K562 (cell line): ENCODE data around the gene TMEM107. TPM values are rescaled to one million over a fixed set of nuclear protein-coding genes. Genes with fewer than 3 reads are reported as not detected.

ENCODE experiments used
- ARID3A ChIP-seq: IDR thresholded peaks from 2 replicates; pipeline ENCODE4 v1.6.1; 2012; ENCODE audit warnings: low read depth, low read length, improper control_type of control experiment, borderline replicate concordance
- ELF2 ChIP-seq: fragments of 250-450 bp; sonication (Bioruptor Pico); IDR thresholded peaks from 2 replicates; pipeline ENCODE4 v1.5.0; 2021; ENCODE audit warnings: mild to moderate bottlenecking
- ETV5 ChIP-seq: sonication (generic); formaldehyde crosslinking; IDR thresholded peaks from 2 replicates; pipeline ENCODE4 v1.4.0; 2020; ENCODE audit warnings: low read depth, mild to moderate bottlenecking, missing genetic modification reagents
- FOXP1 ChIP-seq: sonication (generic); formaldehyde crosslinking; IDR thresholded peaks from 2 replicates; pipeline ENCODE4 v1.8.0; 2022; ENCODE audit warnings: mild to moderate bottlenecking, missing genetic modification reagents
- HIVEP1 ChIP-seq: fragments of 250-450 bp; sonication (Bioruptor Pico); IDR thresholded peaks from 2 replicates; pipeline ENCODE4 v1.4.0; 2020; ENCODE audit warnings: mild to moderate bottlenecking
- HMGXB4 ChIP-seq: sonication (generic); formaldehyde crosslinking; IDR thresholded peaks from 2 replicates; pipeline ENCODE4 v1.8.1; 2023; ENCODE audit warnings: mild to moderate bottlenecking, missing genetic modification reagents
- KDM4B ChIP-seq, 2 experiments: fragments of 450-650 bp in 1 of 2; sonication (generic) in 1 of 2; IDR thresholded peaks; 2 replicates each; pipeline ENCODE4 v1.6.1; 2016 to 2017; ENCODE audit warnings: borderline replicate concordance in 2 of 2, antibody characterized with exemption in 1 of 2, low read depth in 1 of 2, mild to moderate bottlenecking in 1 of 2
- MXI1 ChIP-seq: IDR thresholded peaks from 2 replicates; pipeline ENCODE4 v1.6.1; 2011; ENCODE audit warnings: low read depth, mild to moderate bottlenecking, improper control_type of control experiment, low read length
- MYBL2 ChIP-seq, 2 experiments: fragments of 450-650 bp in 1 of 2; sonication (generic) in 1 of 2; formaldehyde crosslinking in 1 of 2; IDR thresholded peaks; 2 replicates each; pipeline versions ENCODE4 v1.6.1 to v1.8.1; 2017 to 2022; ENCODE audit warnings: borderline replicate concordance in 1 of 2, inconsistent platforms in 1 of 2, low read depth in 1 of 2, mild to moderate bottlenecking in 1 of 2, missing genetic modification reagents in 1 of 2, moderate library complexity in 1 of 2
- NFE2 ChIP-seq: IDR thresholded peaks from 2 replicates; pipeline ENCODE4 v1.6.1; 2014; ENCODE audit warnings: antibody characterized with exemption, low read depth
- RBM17 ChIP-seq: fragments of 200-400 bp; formaldehyde crosslinking; IDR thresholded peaks from 2 replicates; pipeline ENCODE4 v1.6.1; 2017; ENCODE audit warnings: low read depth, mild to moderate bottlenecking, low read length, borderline replicate concordance
- SIRT6 ChIP-seq: IDR thresholded peaks from one replicate; pipeline ENCODE4 v1.6.1; 2012; ENCODE audit warnings: low read depth, mild to moderate bottlenecking, control low read depth, inconsistent platforms, low read length, moderate library complexity
- SRSF9 ChIP-seq: fragments of 200-400 bp; formaldehyde crosslinking; IDR thresholded peaks from 2 replicates; pipeline ENCODE4 v1.6.1; 2017; ENCODE audit warnings: low read depth, low read length, borderline replicate concordance
- STAT5A ChIP-seq: IDR thresholded peaks from 2 replicates; pipeline ENCODE4 v1.6.1; 2012; ENCODE audit warnings: low read length, inconsistent platforms, borderline replicate concordance
- XRCC5 ChIP-seq: fragments of 200-400 bp; formaldehyde crosslinking; IDR thresholded peaks from 2 replicates; pipeline ENCODE4 v1.6.1; 2017; ENCODE audit warnings: low read depth, mild to moderate bottlenecking, low read length
- ZBTB1 ChIP-seq: sonication (generic); formaldehyde crosslinking; IDR thresholded peaks from 2 replicates; pipeline ENCODE4 v1.8.1; 2023; ENCODE audit warnings: missing genetic modification reagents, low read depth, mild to moderate bottlenecking, borderline replicate concordance
- ZBTB12 ChIP-seq: fragments of 250-450 bp; sonication (Bioruptor Pico); IDR thresholded peaks from 2 replicates; pipeline ENCODE4 v1.4.0; 2020
- ZNF263 ChIP-seq: sonication (generic); formaldehyde crosslinking; IDR thresholded peaks from 2 replicates; pipeline ENCODE4 v1.8.0; 2022; ENCODE audit warnings: mild to moderate bottlenecking, missing genetic modification reagents, borderline replicate concordance
- ZNF274 ChIP-seq: IDR thresholded peaks from 2 replicates; pipeline ENCODE4 v1.6.1; 2011; ENCODE audit warnings: low read depth, mild to moderate bottlenecking, low read length, moderate library complexity, borderline replicate concordance
- ZNF311 ChIP-seq: fragments of 250-450 bp; sonication (Bioruptor Pico); IDR thresholded peaks from 2 replicates; pipeline ENCODE4 v1.4.0; 2020; ENCODE audit warnings: mild to moderate bottlenecking, moderate library complexity
- ZNF511 ChIP-seq: sonication (generic); formaldehyde crosslinking; IDR thresholded peaks from 2 replicates; pipeline ENCODE4 v1.8.0; 2022; ENCODE audit warnings: mild to moderate bottlenecking, missing genetic modification reagents
- ZNF707 ChIP-seq: fragments of 250-450 bp; sonication (Bioruptor Pico); conservative IDR thresholded peaks from 2 replicates; pipeline ENCODE4 v1.8.0; 2022; ENCODE audit warnings: inconsistent platforms, mild to moderate bottlenecking, moderate library complexity
- polyA plus RNA-seq, 8 experiments: library from polyadenylated mRNA; depleted of rRNA in 4 of 8; stranded (reverse) in 5 of 8; unstranded in 3 of 8; fragments of >200 nt; fragmentation: Nextera tagmentation in 2 of 8; fragmentation: Illumina TruSeq in 1 of 8; extraction: Ambion mirVana in 2 of 8; extraction: Trizol in 1 of 8; gene quantifications; 2 replicates each; pipeline versions ENCODE4 v1.2.1 to v1.2.3, GENCODE V29; 2011 to 2014; ENCODE audit warnings: inconsistent platforms in 1 of 8, missing spikeins in 1 of 8
- total RNA-seq, 7 experiments: library from RNA; depleted of rRNA in 6 of 7; stranded (reverse); fragments of >200 nt in 6 of 7; fragmentation: Illumina TruSeq in 2 of 7; extraction: Trizol in 2 of 7; gene quantifications; 2 replicates each; pipeline versions ENCODE4 v1.2.1 to v1.2.3, GENCODE V29; 2011 to 2021; ENCODE audit warnings: low replicate concordance in 1 of 7

Gene TMEM107
- total and polyA plus RNA-seq, 9 of the 15 experiments (the other 6 are each of a cell fraction or from before 2014, with no cell fraction given), result 7.1 to 26.2 (median 16.9) TPM

GRCh38 chr17:8209907-8210760, 34.0 kb upstream of the TMEM107 start, which contains the start of gene AURKB (continued):
- TF ChIP-seq ZBTB12 (CRISPR knock-in tag) (peak; percentile 63; the same call in 1 of the 2 replicates), NFE2 (0 out of 2 replicates have a peak, but pooled peaks have one; percentile 2), ETV5 (CRISPR knock-in tag) (peak; percentile 47; the same call in 1 of the 2 replicates), ZNF707 (CRISPR knock-in tag) (no peak), SRSF9 (no peak), ZNF311 (CRISPR knock-in tag) (no peak), KDM4B (IDR thresholded peaks at IDR 0.05; ENCODE audit: borderline replicate concordance in 2 of 2, low read depth in 1 of 2) (no peak), ZNF263 (CRISPR knock-in tag) (0 out of 2 replicates have a peak, but pooled peaks have one; percentile 39), XRCC5 (no peak), ZNF274 (no peak), SIRT6 (no peak), RBM17 (no peak), MXI1 (peak; percentile 79; the same call in 1 of the 2 replicates), ZNF511 (CRISPR knock-in tag) (no peak; the same call in 1 of the 2 replicates), HIVEP1 (no peak), HMGXB4 (CRISPR knock-in tag) (no peak; the same call in 1 of the 2 replicates), FOXP1 (CRISPR knock-in tag) (no peak), STAT5A (no peak), ELF2 (CRISPR knock-in tag) (no peak), ARID3A (no peak), ZBTB1 (CRISPR knock-in tag) (no peak), MYBL2 (IDR thresholded peaks at IDR 0.05; ENCODE audit: low read depth) (peak; percentile 98), MYBL2 (CRISPR knock-in tag; IDR thresholded peaks at IDR 0.05; ENCODE audit: borderline replicate concordance) (peak; percentile 89; the same call in 1 of the 2 replicates)
